Measurements from ENCODE around the gene BMP7. TPM values are rescaled to one million over a fixed set of nuclear protein-coding genes. Genes with fewer than 3 reads are reported as not detected.
A peak's percentile ranks its signal among the peaks of the same experiment; 100 is the strongest.

BMP7 gene
- total and polyA plus RNA-seq, 2 of the 13 experiments (the other 11 are each of a cell fraction or from before 2014, with no cell fraction given): not detected

DNA sequence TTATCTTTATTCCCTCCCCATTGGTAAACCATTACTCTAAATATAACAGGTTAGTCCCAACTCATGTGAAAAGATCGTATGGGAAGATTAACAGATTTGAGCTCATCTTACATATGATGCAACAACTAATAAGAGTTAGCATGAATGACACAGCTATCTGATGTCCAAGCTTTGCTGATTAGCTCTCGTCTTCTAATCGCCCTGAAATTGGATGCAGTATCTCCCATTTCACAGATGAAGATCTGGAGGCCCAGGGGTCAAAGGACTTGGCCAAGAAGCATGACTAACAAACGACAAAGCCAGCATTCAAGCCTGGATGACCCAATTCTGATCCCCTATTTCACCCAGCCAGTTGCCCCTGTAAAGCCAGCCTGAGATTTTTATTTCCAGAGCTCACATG lies 8.4 kb upstream of the BMP7 start (continued):
- TF ChIP-seq ATF7 (IDR thresholded peaks at IDR 0.05) (peak; percentile 31), ATF7 (CRISPR knock-in tag; IDR thresholded peaks at IDR 0.05) (no peak)

DNA sequence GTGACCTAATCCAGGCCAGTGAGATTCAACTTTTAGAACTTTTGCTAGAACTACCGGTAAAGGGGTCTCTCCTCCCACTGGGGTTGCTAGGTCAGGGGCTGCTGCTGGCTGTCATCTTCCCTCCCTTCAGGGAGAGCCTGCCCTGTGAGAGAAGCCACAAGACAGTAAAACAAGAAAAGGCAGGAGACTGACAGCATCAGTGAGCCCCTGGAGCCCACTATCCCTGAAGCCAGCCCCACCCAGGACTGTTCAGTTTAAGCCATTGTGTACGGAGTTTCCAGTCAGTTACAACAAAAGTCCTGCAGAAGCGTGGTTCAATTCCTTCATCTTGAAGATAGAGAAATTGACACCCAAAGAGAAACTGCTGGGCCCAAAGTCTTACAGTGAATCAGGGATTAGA lies 7.9 kb upstream of the BMP7 start:
- TF ChIP-seq RXRB (CRISPR knock-in tag; IDR thresholded peaks at IDR 0.05; ENCODE audit: borderline replicate concordance): no peak
- peaks cover 12 to 65% of the 10 kb centered on the region in 2 experiments; a peak in 4 of 5 replicates for H3K27me3 ChIP-seq (ENCODE audit: control insufficient read depth in 1 of 2, insufficient read depth in 2 of 2, low read length in 2 of 2)
- H4K20me1 ChIP-seq (ENCODE audit: insufficient read depth, low read length): no peaks in the 10 kb centered on the region
- 4% methylated on average over 3 of the region's 3 CpGs for WGBS (ENCODE audit: low lambda C conversion rate)
- ChIA-PET CTCF (ENCODE audit: low intra/inter-chr PET ratio, low total read pairs) (no interaction called here), POLR2A (no interaction called here)
- H3K4me3 ChIP-seq (replicated peaks in 1 of 3; ENCODE audit: insufficient read depth in 1 of 3, low read depth in 2 of 3, low read length in 3 of 3): no peak overlapping the region
- H3K9ac ChIP-seq (ENCODE audit: insufficient read depth, low read depth, low read length): no peak overlapping the region
- no peaks in the 10 kb centered on the region for H3K79me2 ChIP-seq (ENCODE audit: insufficient read depth, low read length)
- no peak for DNase-seq (ENCODE audit: low spot score)
- intact Hi-C loops (cut with micrococcal nuclease; ENCODE audit: unreplicated experiment): no loop called here
- no peak overlapping the region for H3K27ac ChIP-seq (ENCODE audit: extremely low read length, insufficient read depth, low read length)
- no peak overlapping the region for H3K4me2 ChIP-seq (ENCODE audit: low read depth, low read length)
- no peaks in the 10 kb centered on the region for H3K36me3 ChIP-seq (replicated peaks in 1 of 2; ENCODE audit: control insufficient read depth in 1 of 2, insufficient read depth in 2 of 2, low read length in 2 of 2)
- FAIRE-seq: no peak
- in situ Hi-C loops (cut with HindIII; ENCODE audit: extremely low pct_ligation_motif_present, low pct_unique_long_range_greater_than_20kb): no loop called here
- no peak for ATAC-seq
- no peak overlapping the region for H2AFZ ChIP-seq (ENCODE audit: low read length)
- H3K4me1 ChIP-seq (ENCODE audit: insufficient read depth, low read length): no peaks in the 10 kb centered on the region
- H3K9me3 ChIP-seq (ENCODE audit: low read length): no peaks in the 10 kb centered on the region
- BruUV-seq (replicated peaks): no TSS peak

- FAIRE-seq (no peak), ATAC-seq (peak; percentile 55), DNase-seq (ENCODE audit: low spot score) (no peak)
- no peaks in the 10 kb centered on the region for H3K36me3 ChIP-seq (replicated peaks in 1 of 2; ENCODE audit: control insufficient read depth in 1 of 2, insufficient read depth in 2 of 2, low read length in 2 of 2)
- H3K27me3 ChIP-seq (ENCODE audit: control insufficient read depth in 1 of 2, insufficient read depth in 2 of 2, low read length in 2 of 2): peaks cover 21 to 68% of the 10 kb centered on the region in 2 experiments
- BruUV-seq (replicated peaks): no TSS peak
- no peaks in the 10 kb centered on the region for H3K4me1 ChIP-seq (ENCODE audit: insufficient read depth, low read length)
- WGBS (ENCODE audit: low lambda C conversion rate): 3% methylated on average over 4 of the region's 4 CpGs
- no peak overlapping the region for H3K9ac ChIP-seq (ENCODE audit: insufficient read depth, low read depth, low read length)
- no peak overlapping the region for H2AFZ ChIP-seq (ENCODE audit: low read length)
- no peaks in the 10 kb centered on the region for H3K9me3 ChIP-seq (ENCODE audit: low read length)
- no peak overlapping the region for H3K4me3 ChIP-seq (replicated peaks in 1 of 3; ENCODE audit: insufficient read depth in 1 of 3, low read depth in 2 of 3, low read length in 3 of 3)
- CTCF ChIA-PET (ENCODE audit: low intra/inter-chr PET ratio, low total read pairs): no interaction called here
- H3K27ac ChIP-seq (ENCODE audit: extremely low read length, insufficient read depth, low read length): no peak overlapping the region
- H3K4me2 ChIP-seq (ENCODE audit: low read depth, low read length): no peak overlapping the region
- in situ Hi-C loops (cut with HindIII; ENCODE audit: extremely low pct_ligation_motif_present, low pct_unique_long_range_greater_than_20kb): no loop called here
- peaks cover 1% of the 10 kb centered on the region; the same call in 1 of the 2 replicates for H4K20me1 ChIP-seq (ENCODE audit: insufficient read depth, low read length)
- POLR2A ChIA-PET: no interaction called here
- H3K79me2 ChIP-seq (ENCODE audit: insufficient read depth, low read length): no peaks in the 10 kb centered on the region
- TF ChIP-seq ZSCAN25 (CRISPR knock-in tag; IDR thresholded peaks at IDR 0.05) (no peak), PCBP1 (IDR thresholded peaks at IDR 0.05; ENCODE audit: borderline replicate concordance, low read depth, low read length) (no peak), FLYWCH1 (CRISPR knock-in tag; IDR thresholded peaks at IDR 0.05) (no peak), NAIF1 (CRISPR knock-in tag; IDR thresholded peaks at IDR 0.05; ENCODE audit: borderline replicate concordance) (no peak), FIP1L1 (IDR thresholded peaks at IDR 0.05; ENCODE audit: borderline replicate concordance, insufficient read depth, low read depth, low read length) (no peak), ZMYM4 (CRISPR knock-in tag; IDR thresholded peaks at IDR 0.05) (no peak), ZNF777 (CRISPR knock-in tag; IDR thresholded peaks at IDR 0.05) (no peak), THAP11 (CRISPR knock-in tag; IDR thresholded peaks at IDR 0.05) (no peak), PPARG (CRISPR knock-in tag; conservative IDR thresholded peaks at IDR 0.05) (no peak), NR2F2 (IDR thresholded peaks at IDR 0.05; ENCODE audit: borderline replicate concordance, low read depth) (no peak), KDM4B (CRISPR knock-in tag; IDR thresholded peaks at IDR 0.05) (no peak), SOX6 (IDR thresholded peaks at IDR 0.05) (no peak), SOX6 (CRISPR knock-in tag; IDR thresholded peaks at IDR 0.05) (no peak)
- intact Hi-C loops (cut with micrococcal nuclease; ENCODE audit: unreplicated experiment): no loop called here
Measured at GRCh38 chr20:57272883-57273535, 6.6 kb upstream of the BMP7 start.
